GM12878 (cell line): ENCODE results near the gene SPOCK1. TPM values are rescaled to one million over a fixed set of nuclear protein-coding genes. Genes with fewer than 3 reads are reported as not detected.
A peak's percentile ranks its signal among the peaks of the same experiment; 100 is the strongest.

Experiments used
- ATAC-seq: fragments of 200-7000 bp; cut with Tn5 transposase; 3 replicates; pipeline ENCODE4 v1.9.1; 2020; ENCODE audit warnings: mild to moderate bottlenecking, moderate library complexity
- BruUV-seq: library from RNA; stranded (reverse); fragments of 400-500 nt; replicated peaks from 2 replicates; lab custom pipeline; 2021; lab: Mats Ljungman, UMichigan
- CTCF ChIA-PET: fragments of 300-600 bp; sonication (Branson Sonifier 250); formaldehyde crosslinking; extraction: SDS; loops from one replicate; lab custom pipeline; 2021; ENCODE audit warnings: inconsistent platforms; lab: Yijun Ruan, JAX
- POLR2A ChIA-PET: fragments of 350-600 bp; formaldehyde crosslinking; extraction: SDS; loops from one replicate; lab custom pipeline; 2021; ENCODE audit warnings: inconsistent platforms; lab: Charles Lee
- RAD21 ChIA-PET: fragments of 300-600 bp; sonication (Branson Sonifier 250); formaldehyde crosslinking; loops from one replicate; lab custom pipeline; 2023; ENCODE audit warnings: antibody characterized with exemption; ENCODE audit not compliant: unreplicated experiment; lab: Charles Lee
- SMC1A ChIA-PET: fragments of 300-600 bp; sonication (Branson Sonifier 250); formaldehyde crosslinking; loops from one replicate; lab custom pipeline; 2023; ENCODE audit not compliant: unreplicated experiment, uncharacterized antibody; lab: Charles Lee
- DNase-seq: peaks from one replicate; pipeline ENCODE4 v3.0.0-alpha.2; 2011; ENCODE audit warnings: low read depth, low spot score
- FAIRE-seq: peaks from 3 replicates; lab custom pipeline; 2011; peaks lifted over from hg19 to GRCh38; lab: Jason Lieb, UNC
- H2AFZ ChIP-seq: 2 replicates; pipeline ENCODE4 v1.6.0; 2011; ENCODE audit warnings: low read depth, low read length, control low read depth; ENCODE audit not compliant: control insufficient read depth
- H3K27ac ChIP-seq: 2 replicates; pipeline ENCODE4 v1.5.1; 2011; ENCODE audit warnings: control low read depth; ENCODE audit not compliant: control insufficient read depth, insufficient read depth
- H3K27me3 ChIP-seq, 2 experiments: replicated peaks in 1 of 2; 2 replicates each; pipeline versions ENCODE4 v1.6.0 to v1.6.1; 2011; ENCODE audit warnings: low read length in 1 of 2; ENCODE audit not compliant: control insufficient read depth in 2 of 2, insufficient read depth in 2 of 2
- H3K36me3 ChIP-seq, 2 experiments: 2 replicates each; pipeline ENCODE4 v1.5.1; 2011; ENCODE audit warnings: low read length in 1 of 2; ENCODE audit not compliant: control insufficient read depth in 2 of 2, insufficient read depth in 2 of 2
- H3K4me1 ChIP-seq: 2 replicates; pipeline ENCODE4 v1.6.1; 2011; ENCODE audit warnings: mild to moderate bottlenecking, low read length, moderate library complexity, mixed read lengths; ENCODE audit not compliant: control insufficient read depth, insufficient read depth
- H3K4me2 ChIP-seq: 2 replicates; pipeline ENCODE4 v1.6.0; 2011; ENCODE audit warnings: control low read depth; ENCODE audit not compliant: control insufficient read depth, insufficient read depth
- H3K4me3 ChIP-seq: fragments of 200-600 bp; sonication (generic); 2 replicates; pipeline ENCODE4 v1.5.1; 2016
- H3K79me2 ChIP-seq: 2 replicates; pipeline ENCODE4 v1.6.0; 2011; ENCODE audit warnings: low read length; ENCODE audit not compliant: control insufficient read depth, insufficient read depth
- H3K9ac ChIP-seq: 2 replicates; pipeline ENCODE4 v1.8.0; 2011; ENCODE audit warnings: low read length, control low read depth, mixed read lengths; ENCODE audit not compliant: control insufficient read depth, insufficient read depth
- H3K9me3 ChIP-seq: replicated peaks from 3 replicates; pipeline ENCODE4 v1.5.1; 2011; ENCODE audit warnings: mild to moderate bottlenecking, low read length; ENCODE audit not compliant: control insufficient read depth, insufficient read depth
- H4K20me1 ChIP-seq: 2 replicates; pipeline ENCODE4 v1.6.0; 2011; ENCODE audit not compliant: control insufficient read depth, insufficient read depth
- ATF7 ChIP-seq: fragments of 450-650 bp; IDR thresholded peaks from 2 replicates; pipeline ENCODE4 v1.6.1; 2016; ENCODE audit warnings: low read depth, mild to moderate bottlenecking
- BHLHE40 ChIP-seq, 2 experiments: fragments of 450-650 bp in 1 of 2; IDR thresholded peaks; 2 replicates each; pipeline ENCODE4 v1.6.1; 2011 to 2017; ENCODE audit warnings: low read depth in 2 of 2, borderline replicate concordance in 1 of 2, improper control_type of control experiment in 1 of 2, low read length in 1 of 2, mild to moderate bottlenecking in 1 of 2
- CBX3 ChIP-seq: fragments of 200-600 bp; sonication (generic); IDR thresholded peaks from 2 replicates; pipeline ENCODE4 v1.6.1; 2016; ENCODE audit warnings: low read depth, borderline replicate concordance
- CHD2 ChIP-seq: IDR thresholded peaks from 2 replicates; pipeline ENCODE4 v1.6.1; 2011; ENCODE audit warnings: low read depth, low read length, improper control_type of control experiment, borderline replicate concordance
- HDAC2 ChIP-seq: fragments of 200-600 bp; sonication (generic); IDR thresholded peaks from 2 replicates; pipeline ENCODE4 v1.6.1; 2017
- JUNB ChIP-seq: IDR thresholded peaks from 2 replicates; pipeline ENCODE4 v1.6.1; 2016; ENCODE audit warnings: antibody characterized with exemption, mild to moderate bottlenecking
- MTA3 ChIP-seq: IDR thresholded peaks from 2 replicates; pipeline ENCODE4 v1.6.1; 2012; ENCODE audit warnings: low read length, inconsistent platforms, borderline replicate concordance
- PAX8 ChIP-seq: fragments of 450-650 bp; IDR thresholded peaks from 2 replicates; pipeline ENCODE4 v1.6.1; 2017; ENCODE audit warnings: mild to moderate bottlenecking, moderate library complexity
- PML ChIP-seq: IDR thresholded peaks from 2 replicates; pipeline ENCODE4 v1.6.1; 2012; ENCODE audit warnings: low read length, inconsistent platforms
- POLR2AphosphoS5 ChIP-seq: IDR thresholded peaks from 2 replicates; pipeline ENCODE4 v1.6.1; 2011; ENCODE audit warnings: mild to moderate bottlenecking, low read length, inconsistent platforms
- RCOR1 ChIP-seq: conservative IDR thresholded peaks from 2 replicates; pipeline ENCODE4 v1.6.1; 2012; ENCODE audit warnings: low read depth, low read length, improper control_type of control experiment
- YBX1 ChIP-seq: fragments of 450-650 bp; IDR thresholded peaks from 2 replicates; pipeline ENCODE4 v1.6.1; 2016; ENCODE audit warnings: antibody characterized with exemption
- ZBTB4 ChIP-seq: fragments of 450-650 bp; formaldehyde crosslinking; IDR thresholded peaks from 2 replicates; pipeline ENCODE4 v1.4.0; 2022; ENCODE audit warnings: mild to moderate bottlenecking, moderate library complexity
- WGBS: methylation state at CpG from one replicate; pipeline ENCODE4 v1.1.6; 2016; ENCODE audit warnings: low lambda C conversion rate; ENCODE audit not compliant: insufficient replicate concordance, insufficient coverage; ENCODE audit errors: missing lambda C conversion rate; 5-methylcytosine and 5-hydroxymethylcytosine counted together
- in situ Hi-C: fragments of 300-500 bp; cut with MboI; formaldehyde crosslinking; loops from 9 replicates; pipeline ENCODE4 v1.14.3; 2018; ENCODE audit warnings: mixed read lengths
- intact Hi-C: fragments of 100-400 bp; cut with micrococcal nuclease; formaldehyde crosslinking; loops from one replicate; pipeline ENCODE4 v1.14.2; 2022; ENCODE audit not compliant: unreplicated experiment
- polyA plus RNA-seq, 11 experiments: library from polyadenylated mRNA; depleted of rRNA in 4 of 11; unstranded in 6 of 11; stranded (reverse) in 5 of 11; fragments of >200 nt; fragmentation: Nextera tagmentation in 4 of 11; fragmentation: Illumina TruSeq in 1 of 11; extraction: Ambion mirVana in 4 of 11; extraction: Trizol in 1 of 11; gene quantifications; 1 replicate in 1 of 11; 2 replicates in 10 of 11; pipeline versions ENCODE4 v1.2.1 to v1.2.3, GENCODE V29; 2011 to 2016; ENCODE audit warnings: inconsistent platforms in 2 of 11, missing spikeins in 2 of 11, low read depth in 1 of 11
- total RNA-seq, 4 experiments: library from RNA; depleted of rRNA in 3 of 4; stranded (reverse); fragments of >200 nt in 3 of 4; fragmentation: Illumina TruSeq in 1 of 4; extraction: Trizol in 1 of 4; gene quantifications; 2 replicates each; pipeline versions ENCODE4 v1.2.1 to v1.2.3, GENCODE V29; 2013 to 2021
- TF ChIP-seq, protein P1 (sequence below): fragments of 450-650 bp; IDR thresholded peaks from 2 replicates; pipeline ENCODE4 v1.6.1; 2016; ENCODE audit warnings: mild to moderate bottlenecking
- TF ChIP-seq, protein P2 (sequence below): fragments of 450-650 bp; conservative IDR thresholded peaks from 2 replicates; pipeline ENCODE4 v1.6.1; 2017; ENCODE audit warnings: mild to moderate bottlenecking, moderate library complexity
- TF ChIP-seq, protein P3 (sequence below): fragments of 150-350 bp; IDR thresholded peaks from 2 replicates; pipeline ENCODE4 v1.6.1; 2014; ENCODE audit warnings: mild to moderate bottlenecking, low read depth, low read length

SPOCK1 gene
- total and polyA plus RNA-seq, 10 of the 15 experiments (the other 5 are each of a cell fraction or from before 2014, with no cell fraction given): 0.06 to 0.68 (median 0.25) TPM; not detected in 3

DNA sequence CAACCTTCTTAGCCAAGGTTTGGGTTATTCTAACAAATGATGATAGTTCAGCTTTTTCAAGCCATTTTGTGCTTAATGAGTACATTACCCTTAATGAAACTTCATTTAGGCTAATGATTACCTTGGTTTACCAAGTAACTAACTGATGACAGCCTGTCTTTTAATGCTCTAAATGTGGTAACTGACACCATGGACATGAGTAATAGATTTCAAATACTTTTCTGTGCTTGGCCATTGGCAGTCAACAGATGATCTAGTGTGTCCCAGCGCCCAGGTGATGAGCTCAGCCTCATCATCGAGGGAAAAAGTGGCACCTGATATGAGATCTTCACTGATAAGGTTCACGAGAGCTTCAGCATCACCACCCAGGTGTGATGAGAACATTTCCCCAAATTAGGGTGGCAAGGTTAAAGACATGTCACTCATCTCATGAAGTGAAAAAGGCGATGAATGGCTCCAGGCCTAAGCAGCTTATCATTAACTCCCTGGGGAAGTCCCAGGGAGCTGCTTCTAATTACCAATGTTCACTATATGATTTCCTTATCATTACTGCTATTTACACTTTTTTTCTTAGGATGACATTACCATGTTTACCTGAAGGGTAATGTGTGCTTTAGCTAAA lies 296.0 kb downstream of the SPOCK1 start:
- Histone ChIP-seq H3K9ac (no peak overlapping the region), H3K27me3 (no peaks in the 10 kb centered on the region; a peak in 1 of 4 replicates), H4K20me1 (no peaks in the 10 kb centered on the region), H3K4me2 (no peak overlapping the region), H3K36me3 (no peaks in the 10 kb centered on the region), H3K79me2 (no peaks in the 10 kb centered on the region), H3K4me3 (no peak overlapping the region), H2AFZ (no peak overlapping the region), H3K9me3 (no peaks in the 10 kb centered on the region), H3K27ac (no peak overlapping the region), H3K4me1 (no peaks in the 10 kb centered on the region)
- WGBS: 10% methylated on average over 4 of the region's 4 CpGs
- in situ Hi-C loops (no loop called here), intact Hi-C loops (no loop called here)
- SMC1A ChIA-PET: interaction anchor here (1.2 kb wide), 1 partner anchor 60 kb away, joined by 3 read pairs; no protein-coding TSS in a partner anchor
- POLR2A ChIA-PET: interaction anchor here (1.1 kb wide), 1 partner anchor 14 kb away, joined by 3 read pairs; no protein-coding TSS in a partner anchor
- FAIRE-seq (no peak), DNase-seq (peak; percentile 47), ATAC-seq (peak; percentile 73)
- RAD21 ChIA-PET: no interaction called here
- BruUV-seq: no TSS peak
- CTCF ChIA-PET: no interaction called here
- TF ChIP-seq MTA3: no peak
- TF ChIP-seq HDAC2: no peak
- no peak for TF ChIP-seq POLR2AphosphoS5
- TF ChIP-seq PML: no peak
- TF ChIP-seq, protein P1, sequence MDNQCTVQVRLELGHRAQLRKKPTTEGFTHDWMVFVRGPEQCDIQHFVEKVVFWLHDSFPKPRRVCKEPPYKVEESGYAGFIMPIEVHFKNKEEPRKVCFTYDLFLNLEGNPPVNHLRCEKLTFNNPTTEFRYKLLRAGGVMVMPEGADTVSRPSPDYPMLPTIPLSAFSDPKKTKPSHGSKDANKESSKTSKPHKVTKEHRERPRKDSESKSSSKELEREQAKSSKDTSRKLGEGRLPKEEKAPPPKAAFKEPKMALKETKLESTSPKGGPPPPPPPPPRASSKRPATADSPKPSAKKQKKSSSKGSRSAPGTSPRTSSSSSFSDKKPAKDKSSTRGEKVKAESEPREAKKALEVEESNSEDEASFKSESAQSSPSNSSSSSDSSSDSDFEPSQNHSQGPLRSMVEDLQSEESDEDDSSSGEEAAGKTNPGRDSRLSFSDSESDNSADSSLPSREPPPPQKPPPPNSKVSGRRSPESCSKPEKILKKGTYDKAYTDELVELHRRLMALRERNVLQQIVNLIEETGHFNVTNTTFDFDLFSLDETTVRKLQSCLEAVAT: no peak
- TF ChIP-seq CHD2: no peak
- TF ChIP-seq, protein P2, sequence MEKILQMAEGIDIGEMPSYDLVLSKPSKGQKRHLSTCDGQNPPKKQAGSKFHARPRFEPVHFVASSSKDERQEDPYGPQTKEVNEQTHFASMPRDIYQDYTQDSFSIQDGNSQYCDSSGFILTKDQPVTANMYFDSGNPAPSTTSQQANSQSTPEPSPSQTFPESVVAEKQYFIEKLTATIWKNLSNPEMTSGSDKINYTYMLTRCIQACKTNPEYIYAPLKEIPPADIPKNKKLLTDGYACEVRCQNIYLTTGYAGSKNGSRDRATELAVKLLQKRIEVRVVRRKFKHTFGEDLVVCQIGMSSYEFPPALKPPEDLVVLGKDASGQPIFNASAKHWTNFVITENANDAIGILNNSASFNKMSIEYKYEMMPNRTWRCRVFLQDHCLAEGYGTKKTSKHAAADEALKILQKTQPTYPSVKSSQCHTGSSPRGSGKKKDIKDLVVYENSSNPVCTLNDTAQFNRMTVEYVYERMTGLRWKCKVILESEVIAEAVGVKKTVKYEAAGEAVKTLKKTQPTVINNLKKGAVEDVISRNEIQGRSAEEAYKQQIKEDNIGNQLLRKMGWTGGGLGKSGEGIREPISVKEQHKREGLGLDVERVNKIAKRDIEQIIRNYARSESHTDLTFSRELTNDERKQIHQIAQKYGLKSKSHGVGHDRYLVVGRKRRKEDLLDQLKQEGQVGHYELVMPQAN: no peak
- no peak for TF ChIP-seq CBX3
- TF ChIP-seq ZBTB4: no peak
- TF ChIP-seq JUNB: no peak
- peak in 1 of 2 experiments; percentile 32; a peak in 1 of 4 replicates for TF ChIP-seq BHLHE40 (IDR thresholded peaks at IDR 0.05; ENCODE audit: borderline replicate concordance in 1 of 2, low read depth in 2 of 2, low read length in 1 of 2)
- peak; percentile 39; the same call in 1 of the 2 replicates for TF ChIP-seq ATF7
- no peak for TF ChIP-seq PAX8
- no peak for TF ChIP-seq YBX1
- TF ChIP-seq, protein P3, sequence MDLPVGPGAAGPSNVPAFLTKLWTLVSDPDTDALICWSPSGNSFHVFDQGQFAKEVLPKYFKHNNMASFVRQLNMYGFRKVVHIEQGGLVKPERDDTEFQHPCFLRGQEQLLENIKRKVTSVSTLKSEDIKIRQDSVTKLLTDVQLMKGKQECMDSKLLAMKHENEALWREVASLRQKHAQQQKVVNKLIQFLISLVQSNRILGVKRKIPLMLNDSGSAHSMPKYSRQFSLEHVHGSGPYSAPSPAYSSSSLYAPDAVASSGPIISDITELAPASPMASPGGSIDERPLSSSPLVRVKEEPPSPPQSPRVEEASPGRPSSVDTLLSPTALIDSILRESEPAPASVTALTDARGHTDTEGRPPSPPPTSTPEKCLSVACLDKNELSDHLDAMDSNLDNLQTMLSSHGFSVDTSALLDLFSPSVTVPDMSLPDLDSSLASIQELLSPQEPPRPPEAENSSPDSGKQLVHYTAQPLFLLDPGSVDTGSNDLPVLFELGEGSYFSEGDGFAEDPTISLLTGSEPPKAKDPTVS: no peak
- TF ChIP-seq RCOR1: no peak
